Measurements from ENCODE around the gene CRABP1. TPM values are rescaled to one million over a fixed set of nuclear protein-coding genes. Genes with fewer than 3 reads are reported as not detected.
A peak's percentile ranks its signal among the peaks of the same experiment; 100 is the strongest.

CRABP1 gene
- total RNA-seq, 2 donors from 2014 or later: not detected

DNA sequence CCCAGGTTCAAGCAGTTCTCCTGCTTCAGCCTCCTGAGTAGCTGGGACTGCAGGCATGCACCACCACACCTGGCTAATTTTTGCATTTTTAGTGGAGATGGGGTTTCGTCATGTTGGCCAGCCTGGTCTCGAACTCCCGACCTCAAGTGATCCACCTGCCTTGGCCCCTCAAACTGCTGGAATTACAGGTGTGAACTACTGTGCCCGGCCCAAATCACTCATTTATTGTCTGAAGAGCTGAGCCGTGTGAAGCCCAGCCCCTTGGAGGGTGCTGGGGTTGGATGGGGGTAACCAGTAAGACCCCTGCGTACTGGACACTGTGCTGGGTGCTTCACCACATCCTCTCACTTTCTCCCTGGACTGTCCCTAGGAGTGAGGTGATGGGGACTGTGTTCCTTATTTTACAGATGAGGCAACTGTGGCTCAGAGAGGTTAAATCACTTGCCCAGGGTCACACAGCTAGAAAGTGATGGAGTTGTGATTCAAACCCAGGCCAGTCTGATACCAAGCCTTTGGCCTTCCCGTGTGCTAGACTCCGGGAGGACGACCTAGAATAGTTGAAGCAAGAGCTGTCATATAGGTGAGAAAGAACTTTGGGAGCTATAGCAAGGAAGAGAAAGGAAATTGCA lies 56.1 kb downstream of the CRABP1 start:
- Mint-ChIP-seq H3K27me3 (peaks cover 12% of the 10 kb centered on the region), H3K27ac (no peak overlapping the region), H3K36me3 (ENCODE audit: low read depth) (no peaks in the 10 kb centered on the region), H3K4me1 (peaks cover 4% of the 10 kb centered on the region), H3K4me3 (no peak overlapping the region)
- no peak for ATAC-seq
- H3K9me3 ChIP-seq (ENCODE audit: control insufficient read depth, low read length, poor library complexity, severe bottlenecking): no peaks in the 10 kb centered on the region
- no peak for DNase-seq

DNA sequence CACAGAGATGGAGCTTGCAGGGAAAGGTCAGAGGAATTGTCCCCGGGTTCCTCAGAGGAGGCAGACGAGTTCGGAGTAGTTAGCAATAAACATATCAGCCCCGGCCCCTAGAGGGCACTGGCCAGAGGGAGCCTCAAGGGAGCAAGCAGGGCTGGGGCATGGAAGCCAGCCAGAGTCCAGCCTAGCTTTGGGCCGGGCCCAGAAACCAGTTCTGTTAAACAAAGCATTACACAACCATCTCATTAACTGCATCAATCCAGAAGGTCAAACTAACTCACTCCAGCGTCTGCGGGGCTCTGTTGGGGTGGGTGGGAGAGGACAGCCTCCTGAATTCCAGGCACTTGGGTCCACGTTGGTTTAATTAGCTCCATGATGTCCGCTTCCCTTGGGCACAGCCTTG lies 56.8 kb downstream of the CRABP1 start:
- Mint-ChIP-seq H3K36me3 (ENCODE audit: low read depth) (no peaks in the 10 kb centered on the region), H3K4me1 (peaks cover 3% of the 10 kb centered on the region), H3K4me3 (no peak overlapping the region), H3K27ac (peak overlapping the region; percentile 41), H3K27me3 (peaks cover 13% of the 10 kb centered on the region)
- ATAC-seq (no peak), DNase-seq (no peak)
- no peaks in the 10 kb centered on the region for H3K9me3 ChIP-seq (ENCODE audit: control insufficient read depth, low read length, poor library complexity, severe bottlenecking)

DNA sequence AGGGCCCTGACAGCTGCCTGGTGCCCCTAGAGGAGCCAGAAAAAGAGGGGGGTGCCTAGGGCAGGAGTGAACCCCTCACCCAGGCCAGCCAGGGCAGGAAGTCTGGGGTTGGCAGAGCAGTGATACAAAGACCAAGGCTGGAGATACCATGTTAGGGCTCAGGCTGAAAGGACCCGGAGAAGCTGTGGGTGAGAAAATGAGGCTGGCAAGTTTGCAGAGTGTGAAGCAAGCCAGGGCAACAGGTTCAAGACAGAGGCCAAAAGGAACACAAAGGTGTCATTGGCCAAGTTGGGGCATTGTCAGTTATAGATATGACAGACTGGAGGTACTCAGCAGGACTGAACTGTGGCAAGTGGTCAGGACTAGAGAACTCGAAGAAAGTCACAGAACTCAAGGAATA lies 57.2 kb downstream of the CRABP1 start:
- peaks cover 2% of the 10 kb centered on the region for H3K4me1 Mint-ChIP-seq
- H3K4me3 Mint-ChIP-seq: no peak overlapping the region
- no peak for ATAC-seq
- H3K36me3 Mint-ChIP-seq (ENCODE audit: low read depth): no peaks in the 10 kb centered on the region
- peaks cover 17% of the 10 kb centered on the region for H3K27me3 Mint-ChIP-seq
- no peaks in the 10 kb centered on the region for H3K9me3 ChIP-seq (ENCODE audit: control insufficient read depth, low read length, poor library complexity, severe bottlenecking)
- DNase-seq: no peak
- peak overlapping the region; percentile 41 for H3K27ac Mint-ChIP-seq

Other genes starting within 250 kb of the CRABP1 start
- gene SH2D7, start 247.8 kb upstream of the CRABP1 start, total RNA-seq: not detected
- under 1 TPM; 0.63 to 0.65 TPM for gene CIB2, start 208.9 kb upstream of the CRABP1 start, total RNA-seq
- 10 to 100 TPM; 37.8 to 51.2 TPM for gene IDH3A, start 191.0 kb upstream of the CRABP1 start, total RNA-seq
- gene ACSBG1, start 105.8 kb upstream of the CRABP1 start, total RNA-seq: 1 to 10 TPM in 1 of 2 donors, under 1 TPM in 1; 0.05 to 1.1 TPM
- 10 to 100 TPM; 28.0 to 30.3 TPM for gene DNAJA4, start 75.8 kb upstream of the CRABP1 start, total RNA-seq
- gene SKIC8, start 40.7 kb upstream of the CRABP1 start, total RNA-seq: 10 to 100 TPM; 24.3 to 24.4 TPM
- gene IREB2, start 97.9 kb downstream of the CRABP1 start, total RNA-seq: 10 to 100 TPM; 51.9 to 56.3 TPM
- gene HYKK, start 167.2 kb downstream of the CRABP1 start, total RNA-seq: 1 to 10 TPM; 1.1 to 2.0 TPM
- 10 to 100 TPM; 66.6 to 72.8 TPM for gene PSMA4, start 200.1 kb downstream of the CRABP1 start, total RNA-seq
- under 1 TPM; 0.39 to 0.65 TPM for gene CHRNA5, start 225.2 kb downstream of the CRABP1 start, total RNA-seq

All from T-helper 17 cell (primary cell).